SK-N-SH (cell line): Measurements from ENCODE around the gene MRAP. TPM values are rescaled to one million over a fixed set of nuclear protein-coding genes. Genes with fewer than 3 reads are reported as not detected.

Experiments used
- CTCF ChIA-PET: fragments of 300-600, 350-600 bp; formaldehyde crosslinking; extraction: SDS; loops from one replicate; lab custom pipeline; 2021; lab: Yijun Ruan, JAX
- POLR2A ChIA-PET: fragments of 350-600 bp; sonication (Branson Sonifier 250); formaldehyde crosslinking; extraction: SDS; loops from one replicate; lab custom pipeline; 2020; ENCODE audit warnings: antibody characterized with exemption, inconsistent platforms; lab: Yijun Ruan, JAX
- DNase-seq: peaks from one replicate; pipeline ENCODE4 v3.0.0; 2012
- H2AFZ ChIP-seq: fragments of 200-600 bp; sonication (generic); 2 replicates; pipeline ENCODE4 v1.8.1; 2016; ENCODE audit warnings: antibody characterized with exemption, mild to moderate bottlenecking, low read depth
- H3F3A ChIP-seq: fragments of 200-600 bp; sonication (generic); replicated peaks from 2 replicates; pipeline ENCODE3; 2016; ENCODE audit warnings: antibody characterized with exemption, mild to moderate bottlenecking; ENCODE audit not compliant: insufficient read depth
- H3K27ac ChIP-seq, 2 experiments: fragments of 200-500 bp in 1 of 2; fragments of 200-600 bp in 1 of 2; sonication (Bioruptor generic) in 1 of 2; sonication (generic), shearing (Covaris generic) in 1 of 2; 2 replicates each; pipeline versions ENCODE4 v1.5.1 to v1.6.1; 2014 to 2016; ENCODE audit warnings: low read depth in 2 of 2, inconsistent platforms in 1 of 2, low read length in 1 of 2, mild to moderate bottlenecking in 1 of 2, mixed read lengths in 1 of 2
- H3K27me3 ChIP-seq: fragments of 200-600 bp; sonication (generic), shearing (Covaris generic); 2 replicates; pipeline ENCODE4 v1.6.1; 2016; ENCODE audit warnings: mixed run types; ENCODE audit not compliant: insufficient read depth
- H3K36me3 ChIP-seq, 2 experiments: fragments of 200-500 bp in 1 of 2; fragments of 200-600 bp in 1 of 2; sonication (Bioruptor generic) in 1 of 2; sonication (generic) in 1 of 2; replicated peaks in 1 of 2; 2 replicates each; pipeline versions ENCODE3 to v1.5.1; 2014 to 2016; ENCODE audit warnings: low read length in 1 of 2, mild to moderate bottlenecking in 1 of 2; ENCODE audit not compliant: insufficient read depth in 2 of 2, control insufficient read depth in 1 of 2
- H3K4me1 ChIP-seq, 2 experiments: fragments of 200-500 bp in 1 of 2; fragments of 200-600 bp in 1 of 2; sonication (Bioruptor generic) in 1 of 2; sonication (generic), shearing (Covaris generic) in 1 of 2; 2 replicates each; pipeline versions ENCODE4 v1.5.1 to v1.6.1; 2014 to 2016; ENCODE audit warnings: low read depth in 1 of 2, low read length in 1 of 2, mixed run types in 1 of 2; ENCODE audit not compliant: insufficient read depth in 2 of 2, control insufficient read depth in 1 of 2
- H3K4me2 ChIP-seq: fragments of 200-600 bp; sonication (generic), shearing (Covaris generic); 2 replicates; pipeline ENCODE4 v1.6.1; 2017; ENCODE audit warnings: mixed run types
- H3K4me3 ChIP-seq, 2 experiments: fragments of 200-500 bp in 1 of 2; fragments of 200-600 bp in 1 of 2; sonication (Bioruptor generic) in 1 of 2; sonication (generic), shearing (Covaris generic) in 1 of 2; 2 replicates each; pipeline versions ENCODE4 v1.5.1 to v1.8.1; 2014 to 2016; ENCODE audit warnings: low read depth in 2 of 2, inconsistent platforms in 1 of 2, low read length in 1 of 2, mild to moderate bottlenecking in 1 of 2, mixed read lengths in 1 of 2, moderate library complexity in 1 of 2
- H3K79me2 ChIP-seq: fragments of 200-600 bp; sonication (generic); 2 replicates; pipeline ENCODE4 v1.8.1; 2017; ENCODE audit warnings: mild to moderate bottlenecking; ENCODE audit not compliant: insufficient read depth
- H3K9ac ChIP-seq: fragments of 200-600 bp; sonication (generic); 2 replicates; pipeline ENCODE4 v1.6.1; 2017; ENCODE audit warnings: mixed run types
- H3K9me2 ChIP-seq: fragments of 200-600 bp; sonication (generic); 2 replicates; pipeline ENCODE4 v1.6.1; 2017; ENCODE audit warnings: mixed run types
- H3K9me3 ChIP-seq: fragments of 200-600 bp; sonication (generic); 2 replicates; pipeline ENCODE4 v1.6.1; 2017; ENCODE audit warnings: mixed run types, mild to moderate bottlenecking, moderate library complexity
- H4K20me1 ChIP-seq: fragments of 200-600 bp; sonication (generic); 2 replicates; pipeline ENCODE4 v1.6.1; 2017; ENCODE audit warnings: mild to moderate bottlenecking, mixed run types; ENCODE audit not compliant: insufficient read depth
- CHD2 ChIP-seq: fragments of 150-350 bp; IDR thresholded peaks from 2 replicates; pipeline ENCODE4 v1.6.1; 2018; ENCODE audit warnings: low read length; ENCODE audit not compliant: partially characterized antibody
- ELF1 ChIP-seq: IDR thresholded peaks from 2 replicates; pipeline ENCODE4 v1.4.0; 2012
- EZH2phosphoT487 ChIP-seq: fragments of 200-600 bp; sonication (generic); IDR thresholded peaks from 2 replicates; pipeline ENCODE4 v1.6.1; 2017; ENCODE audit warnings: low read depth, mixed run types, mild to moderate bottlenecking, antibody characterized with exemption, moderate library complexity, borderline replicate concordance
- FOXJ3 ChIP-seq: sonication (generic); formaldehyde crosslinking; IDR thresholded peaks from 2 replicates; pipeline ENCODE4 v1.5.1; 2020; ENCODE audit warnings: mild to moderate bottlenecking, missing genetic modification reagents
- GATA2 ChIP-seq: sonication (generic); formaldehyde crosslinking; IDR thresholded peaks from 2 replicates; pipeline ENCODE4 v1.5.0; 2020; ENCODE audit warnings: mild to moderate bottlenecking, missing genetic modification reagents
- MXI1 ChIP-seq: IDR thresholded peaks from 2 replicates; pipeline ENCODE4 v1.6.1; 2012; ENCODE audit warnings: mild to moderate bottlenecking, low read depth, low read length, improper control_type of control experiment
- NFIC ChIP-seq: IDR thresholded peaks from 2 replicates; pipeline ENCODE4 v1.4.0; 2012; ENCODE audit warnings: borderline replicate concordance
- RCOR1 ChIP-seq: fragments of 150-350 bp; IDR thresholded peaks from 2 replicates; pipeline ENCODE4 v1.6.1; 2017; ENCODE audit warnings: antibody characterized with exemption, low read length
- RFX5 ChIP-seq: IDR thresholded peaks from 2 replicates; pipeline ENCODE4 v1.6.1; 2012; ENCODE audit warnings: mild to moderate bottlenecking, improper control_type of control experiment, low read length
- RXRA ChIP-seq: IDR thresholded peaks from 2 replicates; pipeline ENCODE4 v1.4.0; 2012; ENCODE audit warnings: low read depth, mild to moderate bottlenecking, borderline replicate concordance
- TAF1 ChIP-seq: IDR thresholded peaks from 2 replicates; pipeline ENCODE4 v1.6.1; 2012; ENCODE audit warnings: low read depth, mild to moderate bottlenecking, low read length, moderate library complexity, borderline replicate concordance
- TCF12 ChIP-seq: IDR thresholded peaks from 2 replicates; pipeline ENCODE4 v1.4.0; 2012
- whole genome bisulfite sequencing: methylation state at CpG from one replicate; pipeline ENCODE4 v1.1.6; 2017; ENCODE audit warnings: low lambda C conversion rate; 5-methylcytosine and 5-hydroxymethylcytosine counted together
- polyA plus RNA-seq, 3 experiments: library from polyadenylated mRNA; depleted of rRNA; stranded (reverse); fragments of >200 nt; gene quantifications; 2 replicates each; pipeline ENCODE4 v1.2.3, GENCODE V29; 2012
- TF ChIP-seq, protein P1 (sequence below): fragments of 150-350 bp; IDR thresholded peaks from 2 replicates; pipeline ENCODE4 v1.6.1; 2017; ENCODE audit warnings: antibody characterized with exemption, low read length, low read depth, borderline replicate concordance
- TF ChIP-seq, protein P2 (sequence below): IDR thresholded peaks from 2 replicates; pipeline ENCODE4 v1.6.1; 2012; ENCODE audit warnings: mild to moderate bottlenecking, low read depth, low read length, moderate library complexity
- TF ChIP-seq, protein P3 (sequence below): fragments of 150-350 bp; IDR thresholded peaks from 2 replicates; pipeline ENCODE4 v1.6.1; 2016; ENCODE audit warnings: mild to moderate bottlenecking, low read depth, low read length
- TF ChIP-seq, protein P4 (sequence below): IDR thresholded peaks from 2 replicates; pipeline ENCODE4 v1.4.0; 2012; ENCODE audit warnings: low read depth
- TF ChIP-seq, protein P5 (sequence below): IDR thresholded peaks from 2 replicates; pipeline ENCODE4; 2012
- TF ChIP-seq, protein P6 (sequence below): IDR thresholded peaks from 2 replicates; pipeline ENCODE4 v1.4.0; 2012; ENCODE audit warnings: low read depth, borderline replicate concordance
- TF ChIP-seq, protein P7 (sequence below): IDR thresholded peaks from 2 replicates; pipeline ENCODE4 v1.4.0; 2012; ENCODE audit warnings: low read depth, borderline replicate concordance

MRAP gene
- polyA plus RNA-seq, 1 of the 3 experiments (the other 2 are of a cell fraction), result not detected

DNA sequence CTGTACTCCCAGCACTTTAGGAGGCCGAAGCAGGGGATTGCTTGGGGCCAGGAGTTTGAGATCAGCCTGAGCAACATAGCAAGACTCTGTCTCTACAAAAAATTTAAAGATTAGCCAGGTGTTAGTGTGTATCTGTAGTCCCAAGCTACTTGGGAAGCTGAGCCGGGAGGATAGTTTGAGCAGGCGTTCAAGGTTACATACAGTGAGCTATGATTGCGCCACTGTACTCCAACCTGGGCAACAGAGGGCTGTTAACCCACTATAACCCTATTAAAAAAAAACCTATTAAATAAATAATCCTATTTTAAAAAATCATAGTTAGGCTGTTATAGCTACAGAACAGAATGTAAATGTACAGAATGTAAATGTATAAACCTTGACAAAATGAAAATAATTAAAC lies 22.0 kb upstream of the MRAP start:
- TF ChIP-seq, protein P1, sequence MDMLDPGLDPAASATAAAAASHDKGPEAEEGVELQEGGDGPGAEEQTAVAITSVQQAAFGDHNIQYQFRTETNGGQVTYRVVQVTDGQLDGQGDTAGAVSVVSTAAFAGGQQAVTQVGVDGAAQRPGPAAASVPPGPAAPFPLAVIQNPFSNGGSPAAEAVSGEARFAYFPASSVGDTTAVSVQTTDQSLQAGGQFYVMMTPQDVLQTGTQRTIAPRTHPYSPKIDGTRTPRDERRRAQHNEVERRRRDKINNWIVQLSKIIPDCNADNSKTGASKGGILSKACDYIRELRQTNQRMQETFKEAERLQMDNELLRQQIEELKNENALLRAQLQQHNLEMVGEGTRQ, result no peak
- TF ChIP-seq CHD2, result no peak
- TF ChIP-seq, protein P2, sequence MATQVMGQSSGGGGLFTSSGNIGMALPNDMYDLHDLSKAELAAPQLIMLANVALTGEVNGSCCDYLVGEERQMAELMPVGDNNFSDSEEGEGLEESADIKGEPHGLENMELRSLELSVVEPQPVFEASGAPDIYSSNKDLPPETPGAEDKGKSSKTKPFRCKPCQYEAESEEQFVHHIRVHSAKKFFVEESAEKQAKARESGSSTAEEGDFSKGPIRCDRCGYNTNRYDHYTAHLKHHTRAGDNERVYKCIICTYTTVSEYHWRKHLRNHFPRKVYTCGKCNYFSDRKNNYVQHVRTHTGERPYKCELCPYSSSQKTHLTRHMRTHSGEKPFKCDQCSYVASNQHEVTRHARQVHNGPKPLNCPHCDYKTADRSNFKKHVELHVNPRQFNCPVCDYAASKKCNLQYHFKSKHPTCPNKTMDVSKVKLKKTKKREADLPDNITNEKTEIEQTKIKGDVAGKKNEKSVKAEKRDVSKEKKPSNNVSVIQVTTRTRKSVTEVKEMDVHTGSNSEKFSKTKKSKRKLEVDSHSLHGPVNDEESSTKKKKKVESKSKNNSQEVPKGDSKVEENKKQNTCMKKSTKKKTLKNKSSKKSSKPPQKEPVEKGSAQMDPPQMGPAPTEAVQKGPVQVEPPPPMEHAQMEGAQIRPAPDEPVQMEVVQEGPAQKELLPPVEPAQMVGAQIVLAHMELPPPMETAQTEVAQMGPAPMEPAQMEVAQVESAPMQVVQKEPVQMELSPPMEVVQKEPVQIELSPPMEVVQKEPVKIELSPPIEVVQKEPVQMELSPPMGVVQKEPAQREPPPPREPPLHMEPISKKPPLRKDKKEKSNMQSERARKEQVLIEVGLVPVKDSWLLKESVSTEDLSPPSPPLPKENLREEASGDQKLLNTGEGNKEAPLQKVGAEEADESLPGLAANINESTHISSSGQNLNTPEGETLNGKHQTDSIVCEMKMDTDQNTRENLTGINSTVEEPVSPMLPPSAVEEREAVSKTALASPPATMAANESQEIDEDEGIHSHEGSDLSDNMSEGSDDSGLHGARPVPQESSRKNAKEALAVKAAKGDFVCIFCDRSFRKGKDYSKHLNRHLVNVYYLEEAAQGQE, result no peak
- TF ChIP-seq, protein P3, sequence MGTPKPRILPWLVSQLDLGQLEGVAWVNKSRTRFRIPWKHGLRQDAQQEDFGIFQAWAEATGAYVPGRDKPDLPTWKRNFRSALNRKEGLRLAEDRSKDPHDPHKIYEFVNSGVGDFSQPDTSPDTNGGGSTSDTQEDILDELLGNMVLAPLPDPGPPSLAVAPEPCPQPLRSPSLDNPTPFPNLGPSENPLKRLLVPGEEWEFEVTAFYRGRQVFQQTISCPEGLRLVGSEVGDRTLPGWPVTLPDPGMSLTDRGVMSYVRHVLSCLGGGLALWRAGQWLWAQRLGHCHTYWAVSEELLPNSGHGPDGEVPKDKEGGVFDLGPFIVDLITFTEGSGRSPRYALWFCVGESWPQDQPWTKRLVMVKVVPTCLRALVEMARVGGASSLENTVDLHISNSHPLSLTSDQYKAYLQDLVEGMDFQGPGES, result no peak
- TF ChIP-seq RXRA, result no peak
- TF ChIP-seq, protein P4, sequence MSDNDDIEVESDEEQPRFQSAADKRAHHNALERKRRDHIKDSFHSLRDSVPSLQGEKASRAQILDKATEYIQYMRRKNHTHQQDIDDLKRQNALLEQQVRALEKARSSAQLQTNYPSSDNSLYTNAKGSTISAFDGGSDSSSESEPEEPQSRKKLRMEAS, result no peak
- TF ChIP-seq TAF1, result no peak
- TF ChIP-seq, protein P5, sequence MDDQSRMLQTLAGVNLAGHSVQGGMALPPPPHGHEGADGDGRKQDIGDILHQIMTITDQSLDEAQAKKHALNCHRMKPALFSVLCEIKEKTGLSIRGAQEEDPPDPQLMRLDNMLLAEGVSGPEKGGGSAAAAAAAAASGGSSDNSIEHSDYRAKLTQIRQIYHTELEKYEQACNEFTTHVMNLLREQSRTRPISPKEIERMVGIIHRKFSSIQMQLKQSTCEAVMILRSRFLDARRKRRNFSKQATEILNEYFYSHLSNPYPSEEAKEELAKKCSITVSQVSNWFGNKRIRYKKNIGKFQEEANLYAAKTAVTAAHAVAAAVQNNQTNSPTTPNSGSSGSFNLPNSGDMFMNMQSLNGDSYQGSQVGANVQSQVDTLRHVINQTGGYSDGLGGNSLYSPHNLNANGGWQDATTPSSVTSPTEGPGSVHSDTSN, result no peak
- no peak for TF ChIP-seq RFX5
- TF ChIP-seq EZH2phosphoT487, result no peak
- no peak for TF ChIP-seq GATA2 (CRISPR knock-in tag)
- TF ChIP-seq, protein P6, sequence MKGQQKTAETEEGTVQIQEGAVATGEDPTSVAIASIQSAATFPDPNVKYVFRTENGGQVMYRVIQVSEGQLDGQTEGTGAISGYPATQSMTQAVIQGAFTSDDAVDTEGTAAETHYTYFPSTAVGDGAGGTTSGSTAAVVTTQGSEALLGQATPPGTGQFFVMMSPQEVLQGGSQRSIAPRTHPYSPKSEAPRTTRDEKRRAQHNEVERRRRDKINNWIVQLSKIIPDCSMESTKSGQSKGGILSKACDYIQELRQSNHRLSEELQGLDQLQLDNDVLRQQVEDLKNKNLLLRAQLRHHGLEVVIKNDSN, result no peak
- TF ChIP-seq ELF1, result no peak
- TF ChIP-seq, protein P7, sequence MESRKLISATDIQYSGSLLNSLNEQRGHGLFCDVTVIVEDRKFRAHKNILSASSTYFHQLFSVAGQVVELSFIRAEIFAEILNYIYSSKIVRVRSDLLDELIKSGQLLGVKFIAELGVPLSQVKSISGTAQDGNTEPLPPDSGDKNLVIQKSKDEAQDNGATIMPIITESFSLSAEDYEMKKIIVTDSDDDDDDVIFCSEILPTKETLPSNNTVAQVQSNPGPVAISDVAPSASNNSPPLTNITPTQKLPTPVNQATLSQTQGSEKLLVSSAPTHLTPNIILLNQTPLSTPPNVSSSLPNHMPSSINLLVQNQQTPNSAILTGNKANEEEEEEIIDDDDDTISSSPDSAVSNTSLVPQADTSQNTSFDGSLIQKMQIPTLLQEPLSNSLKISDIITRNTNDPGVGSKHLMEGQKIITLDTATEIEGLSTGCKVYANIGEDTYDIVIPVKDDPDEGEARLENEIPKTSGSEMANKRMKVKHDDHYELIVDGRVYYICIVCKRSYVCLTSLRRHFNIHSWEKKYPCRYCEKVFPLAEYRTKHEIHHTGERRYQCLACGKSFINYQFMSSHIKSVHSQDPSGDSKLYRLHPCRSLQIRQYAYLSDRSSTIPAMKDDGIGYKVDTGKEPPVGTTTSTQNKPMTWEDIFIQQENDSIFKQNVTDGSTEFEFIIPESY, result no peak
- TF ChIP-seq NFIC, result no peak
- TF ChIP-seq FOXJ3, result no peak
- TF ChIP-seq TCF12, result no peak
- no peak for TF ChIP-seq RCOR1
- TF ChIP-seq MXI1, result no peak
- Histone ChIP-seq H3K4me3 (no peak overlapping the region), H3K27me3 (no peaks in the 10 kb centered on the region), H3F3A (peaks cover 12% of the 10 kb centered on the region), H3K4me2 (no peak overlapping the region), H3K9me3 (no peaks in the 10 kb centered on the region), H3K79me2 (peaks cover 44% of the 10 kb centered on the region), H3K9me2 (no peaks in the 10 kb centered on the region), H4K20me1 (no peaks in the 10 kb centered on the region), H2AFZ (no peak overlapping the region), H3K36me3 (peaks cover 20 to 29% of the 10 kb centered on the region in 2 experiments), H3K4me1 (peaks cover 0 to 14% of the 10 kb centered on the region in 2 experiments; a peak in 2 of 4 replicates), H3K9ac (no peak overlapping the region), H3K27ac (no peak overlapping the region)
- POLR2A ChIA-PET, result no interaction called here
- CTCF ChIA-PET, result interaction anchor here (0.9 to 2.7 kb wide), 3 partner anchors 19 to 411 kb away, joined by 3 to 9 read pairs (median 3); no protein-coding TSS in a partner anchor
- WGBS, result 95% methylated on average over 4 of the region's 4 CpGs
- DNase-seq, result no peak
